ENCODE results near the gene SLC15A2. TPM values are rescaled to one million over a fixed set of nuclear protein-coding genes. Genes with fewer than 3 reads are reported as not detected.

SLC15A2 gene
- total and polyA plus RNA-seq, 9 of the 15 experiments (the other 6 are each of a cell fraction or from before 2014, with no cell fraction given): 0.05 to 0.53 (median 0.25) TPM; not detected in 1

DNA sequence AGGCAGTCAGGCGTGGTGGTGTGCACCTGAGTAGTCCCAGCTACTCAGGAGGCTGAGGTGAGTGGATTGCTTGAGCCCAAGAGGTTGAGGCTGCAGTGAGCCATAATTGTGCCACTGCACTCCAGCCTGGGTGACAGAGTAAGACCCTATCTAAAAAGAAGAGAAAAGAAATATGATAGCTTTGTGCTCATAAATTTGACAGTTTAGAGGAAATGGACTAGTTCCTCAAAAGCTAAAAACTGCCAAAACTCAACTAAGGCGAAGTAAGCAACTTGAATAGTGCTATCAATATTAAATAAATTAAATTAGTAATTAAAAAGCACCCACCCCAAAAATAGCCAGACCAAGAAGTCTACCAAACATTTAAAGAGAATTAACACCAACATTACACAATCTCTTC lies 24.5 kb upstream of the SLC15A2 start:
- H3K9ac ChIP-seq (ENCODE audit: insufficient read depth in 1 of 2, low read depth in 2 of 2, low read length in 2 of 2): no peak overlapping the region
- no TSS peak for BruUV-seq (replicated peaks)
- H3K9me1 ChIP-seq (ENCODE audit: control insufficient read depth, insufficient read depth, low read length): no peaks in the 10 kb centered on the region
- intact Hi-C loops (cut with micrococcal nuclease): no loop called here
- ATAC-seq: no peak
- no peaks in the 10 kb centered on the region for H3K4me1 ChIP-seq (replicated peaks in 1 of 2; ENCODE audit: control insufficient read depth in 2 of 2, insufficient read depth in 2 of 2, low read length in 2 of 2)
- no peak overlapping the region for H3K27ac ChIP-seq (ENCODE audit: extremely low read depth, low read depth, low read length)
- no peaks in the 10 kb centered on the region for H3K36me3 ChIP-seq (ENCODE audit: control insufficient read depth, insufficient read depth, low read length)
- H4K20me1 ChIP-seq (replicated peaks; ENCODE audit: control insufficient read depth, insufficient read depth, low read length): no peaks in the 10 kb centered on the region
- in situ Hi-C loops (cut with MboI): no loop called here
- FAIRE-seq: no peak
- DNase-seq (ENCODE audit: extremely low read depth in 1 of 4, low spot score in 3 of 4): no peak
- H3K79me2 ChIP-seq (ENCODE audit: control insufficient read depth, insufficient read depth, low read length): no peaks in the 10 kb centered on the region
- 54% methylated on average over 2 of the region's 2 CpGs for WGBS (ENCODE audit: insufficient coverage, low coverage, missing lambda C conversion rate)
- no peak for TF ChIP-seq RAD51 (IDR thresholded peaks at IDR 0.05; ENCODE audit: borderline replicate concordance, low read depth)
- TF ChIP-seq PHF21A (IDR thresholded peaks at IDR 0.05; ENCODE audit: borderline replicate concordance, low read depth): no peak
- TF ChIP-seq CBFA2T2 (conservative IDR thresholded peaks at IDR 0.05): no peak
- TF ChIP-seq, protein P1, sequence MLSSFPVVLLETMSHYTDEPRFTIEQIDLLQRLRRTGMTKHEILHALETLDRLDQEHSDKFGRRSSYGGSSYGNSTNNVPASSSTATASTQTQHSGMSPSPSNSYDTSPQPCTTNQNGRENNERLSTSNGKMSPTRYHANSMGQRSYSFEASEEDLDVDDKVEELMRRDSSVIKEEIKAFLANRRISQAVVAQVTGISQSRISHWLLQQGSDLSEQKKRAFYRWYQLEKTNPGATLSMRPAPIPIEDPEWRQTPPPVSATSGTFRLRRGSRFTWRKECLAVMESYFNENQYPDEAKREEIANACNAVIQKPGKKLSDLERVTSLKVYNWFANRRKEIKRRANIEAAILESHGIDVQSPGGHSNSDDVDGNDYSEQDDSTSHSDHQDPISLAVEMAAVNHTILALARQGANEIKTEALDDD (IDR thresholded peaks at IDR 0.05): no peak
- TF ChIP-seq TAL1 (IDR thresholded peaks at IDR 0.05): no peak
- no peak for TF ChIP-seq GABPB1 (CRISPR knock-in tag; IDR thresholded peaks at IDR 0.05)
- H3K27me3 ChIP-seq (ENCODE audit: control insufficient read depth in 2 of 2, insufficient read depth in 2 of 2, low read length in 2 of 2): no peaks in the 10 kb centered on the region
- H3K9me3 ChIP-seq (replicated peaks; ENCODE audit: control insufficient read depth, insufficient read depth, low read depth, low read length): no peaks in the 10 kb centered on the region
- no peak overlapping the region for H3K4me3 ChIP-seq
- no peak overlapping the region for H3K4me2 ChIP-seq (ENCODE audit: insufficient read depth, low read length)
- ChIA-PET CTCF (ENCODE audit: low intra/inter-chr PET ratio) (interaction anchor here (0.5 kb wide), 1 partner anchor 943 kb away, joined by 3 read pairs; no protein-coding TSS in a partner anchor), POLR2A (no interaction called here)
- H2AFZ ChIP-seq (ENCODE audit: low read depth, low read length): no peak overlapping the region

DNA sequence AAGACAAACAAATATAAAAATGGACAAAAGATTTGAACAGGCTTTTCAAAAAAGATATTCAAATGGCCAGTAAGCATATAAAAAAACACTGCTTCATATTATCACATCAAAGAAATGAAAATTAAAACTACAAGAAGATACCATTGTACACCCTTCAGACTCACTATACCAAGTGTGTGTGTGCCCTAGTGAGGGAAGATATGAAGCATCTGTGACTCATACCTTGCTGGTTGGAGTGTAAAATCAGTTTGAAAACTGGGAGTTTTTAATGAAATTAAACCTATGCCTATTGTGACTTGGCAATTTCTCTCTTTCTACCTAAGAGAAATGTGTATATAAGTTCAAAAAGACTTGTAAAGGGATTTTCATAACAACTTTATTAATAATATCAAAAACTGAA lies 23.5 kb upstream of the SLC15A2 start:
- BruUV-seq (replicated peaks): no TSS peak
- CTCF ChIA-PET (ENCODE audit: low intra/inter-chr PET ratio): no interaction called here
- ATAC-seq: no peak
- TF ChIP-seq CEBPG (CRISPR knock-in tag; IDR thresholded peaks at IDR 0.05) (no peak), CEBPG (tag; conservative IDR thresholded peaks at IDR 0.05 in 1 of 2, IDR thresholded peaks at IDR 0.05 in 1 of 2) (no peak), GATAD2B (IDR thresholded peaks at IDR 0.05; ENCODE audit: borderline replicate concordance) (no peak), HSF4 (CRISPR knock-in tag; IDR thresholded peaks at IDR 0.05; ENCODE audit: borderline replicate concordance) (no peak), GTF2A2 (tag; IDR thresholded peaks at IDR 0.05) (no peak), TSC22D4 (tag; IDR thresholded peaks at IDR 0.05) (no peak), ARHGAP35 (IDR thresholded peaks at IDR 0.05; ENCODE audit: partially characterized antibody) (no peak)
- TF ChIP-seq, protein P2, sequence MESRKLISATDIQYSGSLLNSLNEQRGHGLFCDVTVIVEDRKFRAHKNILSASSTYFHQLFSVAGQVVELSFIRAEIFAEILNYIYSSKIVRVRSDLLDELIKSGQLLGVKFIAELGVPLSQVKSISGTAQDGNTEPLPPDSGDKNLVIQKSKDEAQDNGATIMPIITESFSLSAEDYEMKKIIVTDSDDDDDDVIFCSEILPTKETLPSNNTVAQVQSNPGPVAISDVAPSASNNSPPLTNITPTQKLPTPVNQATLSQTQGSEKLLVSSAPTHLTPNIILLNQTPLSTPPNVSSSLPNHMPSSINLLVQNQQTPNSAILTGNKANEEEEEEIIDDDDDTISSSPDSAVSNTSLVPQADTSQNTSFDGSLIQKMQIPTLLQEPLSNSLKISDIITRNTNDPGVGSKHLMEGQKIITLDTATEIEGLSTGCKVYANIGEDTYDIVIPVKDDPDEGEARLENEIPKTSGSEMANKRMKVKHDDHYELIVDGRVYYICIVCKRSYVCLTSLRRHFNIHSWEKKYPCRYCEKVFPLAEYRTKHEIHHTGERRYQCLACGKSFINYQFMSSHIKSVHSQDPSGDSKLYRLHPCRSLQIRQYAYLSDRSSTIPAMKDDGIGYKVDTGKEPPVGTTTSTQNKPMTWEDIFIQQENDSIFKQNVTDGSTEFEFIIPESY (CRISPR knock-in tag; IDR thresholded peaks at IDR 0.05): no peak

More for the DNA sequence above, 23.5 kb upstream of the SLC15A2 start:
- in situ Hi-C loops (cut with MboI) (no loop called here), intact Hi-C loops (cut with micrococcal nuclease) (no loop called here)
- H3K27ac ChIP-seq (ENCODE audit: extremely low read depth, low read depth, low read length): no peak overlapping the region
- H3K27me3 ChIP-seq (ENCODE audit: control insufficient read depth in 2 of 2, insufficient read depth in 2 of 2, low read length in 2 of 2): no peaks in the 10 kb centered on the region
- no peak overlapping the region for H3K9ac ChIP-seq (ENCODE audit: insufficient read depth in 1 of 2, low read depth in 2 of 2, low read length in 2 of 2)
- H4K20me1 ChIP-seq (replicated peaks; ENCODE audit: control insufficient read depth, insufficient read depth, low read length): no peaks in the 10 kb centered on the region
- H3K9me3 ChIP-seq (replicated peaks; ENCODE audit: control insufficient read depth, insufficient read depth, low read depth, low read length): no peaks in the 10 kb centered on the region
- DNase-seq (ENCODE audit: extremely low read depth in 1 of 4, low spot score in 3 of 4) (no peak), FAIRE-seq (no peak)
- H3K4me3 ChIP-seq: no peak overlapping the region
- H2AFZ ChIP-seq (ENCODE audit: low read depth, low read length): no peak overlapping the region
- H3K4me1 ChIP-seq (replicated peaks in 1 of 2; ENCODE audit: control insufficient read depth in 2 of 2, insufficient read depth in 2 of 2, low read length in 2 of 2): no peaks in the 10 kb centered on the region
- POLR2A ChIA-PET: interaction anchor here (0.6 kb wide), 1 partner anchor 48 kb away, joined by 3 read pairs; no protein-coding TSS in a partner anchor
- H3K9me1 ChIP-seq (ENCODE audit: control insufficient read depth, insufficient read depth, low read length): no peaks in the 10 kb centered on the region
- no peak overlapping the region for H3K4me2 ChIP-seq (ENCODE audit: insufficient read depth, low read length)
- H3K36me3 ChIP-seq (ENCODE audit: control insufficient read depth, insufficient read depth, low read length): no peaks in the 10 kb centered on the region
- no peaks in the 10 kb centered on the region for H3K79me2 ChIP-seq (ENCODE audit: control insufficient read depth, insufficient read depth, low read length)

All from K562 (cell line).